RPMI8226 (cell line): ENCODE measurements around the gene CRIM1.

ENCODE experiments used
- DNase-seq: peaks from one replicate; pipeline ENCODE4 v3.0.0-alpha.2; 2015

The CRIM1 gene

GRCh38 chr2:36427790-36428243 lies 72.2 kb downstream of the CRIM1 start:
- DNase-seq, result no peak

DNA sequence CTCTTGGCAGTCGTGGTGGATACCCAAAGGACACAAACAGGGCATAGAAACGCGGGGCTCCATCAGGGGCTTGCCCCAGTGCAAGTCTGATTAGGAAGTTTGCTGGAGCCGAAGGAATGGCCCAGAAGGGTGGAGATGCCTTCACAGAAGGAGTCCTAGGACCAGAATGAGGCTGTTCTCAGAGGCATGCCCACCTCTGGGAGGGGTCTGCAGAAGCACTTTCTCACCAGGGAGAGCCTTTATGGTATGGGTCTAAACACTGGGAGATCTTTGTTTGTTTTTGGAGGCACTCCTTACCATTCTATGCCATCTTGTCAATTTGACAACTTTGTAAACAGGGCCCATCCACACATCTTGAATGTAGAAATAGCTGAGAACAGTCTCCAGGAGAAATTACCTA lies 75.0 kb downstream of the CRIM1 start:
- no peak for DNase-seq

DNA sequence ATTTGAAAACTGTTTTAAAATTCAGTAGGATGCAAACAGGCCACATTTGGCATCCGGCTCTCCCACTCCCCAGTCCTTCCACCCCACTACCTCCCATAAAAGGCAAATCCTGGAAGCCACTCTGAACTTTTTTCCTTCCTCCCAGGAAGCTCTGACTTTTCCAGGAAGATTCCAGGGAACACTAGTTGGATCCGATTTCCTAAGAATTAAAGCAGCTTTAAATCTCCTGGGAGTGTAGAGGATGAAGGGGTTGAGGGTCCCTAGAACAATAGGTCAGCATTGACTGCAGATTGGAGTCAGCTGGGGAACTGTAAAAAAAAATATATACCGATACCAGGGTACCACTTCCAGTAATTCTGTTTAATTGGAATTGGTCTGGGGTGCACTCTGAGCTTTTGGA lies 76.9 kb downstream of the CRIM1 start:
- DNase-seq, result no peak

GRCh38 chr2:36433311-36434217 lies 78.0 kb downstream of the CRIM1 start:
- DNase-seq, result no peak

DNA sequence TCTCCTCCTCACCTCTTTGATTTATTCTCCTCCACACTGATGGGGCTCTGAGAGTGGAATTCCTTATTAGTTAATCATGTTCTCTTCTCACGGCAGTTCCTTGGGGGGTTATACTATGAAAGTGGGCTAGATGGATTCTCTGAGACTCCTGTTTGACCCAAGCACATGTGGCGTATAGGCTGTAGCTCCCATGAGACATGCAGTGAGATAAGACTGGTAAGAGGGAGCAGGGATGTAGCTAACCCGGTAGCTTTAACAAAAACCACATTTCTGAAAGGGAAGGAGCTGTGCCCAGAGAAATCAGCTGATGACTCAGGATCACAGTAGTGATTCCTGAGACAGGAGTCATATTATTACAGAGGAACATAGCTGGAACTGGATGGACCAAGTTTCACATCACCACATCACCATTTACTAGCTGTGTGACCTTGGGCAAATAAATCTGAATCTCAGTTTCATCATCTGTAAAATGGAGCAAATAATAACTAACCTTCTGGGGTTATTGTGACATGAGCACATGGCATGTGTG lies 82.9 kb downstream of the CRIM1 start:
- DNase-seq, result no peak

DNA sequence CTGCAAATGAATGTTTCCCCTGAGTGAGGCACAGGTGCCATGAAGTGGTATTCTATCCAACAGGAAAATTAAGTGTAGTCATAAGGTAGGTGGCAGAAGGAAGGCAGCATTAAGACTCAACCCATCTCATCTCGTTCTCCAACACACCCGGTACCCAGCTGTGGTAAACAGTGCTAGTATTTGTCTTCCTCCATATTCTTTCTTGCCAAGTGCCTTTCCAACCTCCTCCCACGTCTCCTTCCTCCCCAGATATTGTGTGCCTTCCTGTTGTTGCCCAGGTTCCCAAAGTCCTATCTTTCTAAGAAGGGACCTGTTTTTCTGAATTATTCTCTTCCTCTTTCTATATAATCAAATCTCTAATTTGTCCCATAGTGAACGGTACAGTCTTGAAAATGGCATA lies 83.5 kb downstream of the CRIM1 start:
- no peak for DNase-seq

DNA sequence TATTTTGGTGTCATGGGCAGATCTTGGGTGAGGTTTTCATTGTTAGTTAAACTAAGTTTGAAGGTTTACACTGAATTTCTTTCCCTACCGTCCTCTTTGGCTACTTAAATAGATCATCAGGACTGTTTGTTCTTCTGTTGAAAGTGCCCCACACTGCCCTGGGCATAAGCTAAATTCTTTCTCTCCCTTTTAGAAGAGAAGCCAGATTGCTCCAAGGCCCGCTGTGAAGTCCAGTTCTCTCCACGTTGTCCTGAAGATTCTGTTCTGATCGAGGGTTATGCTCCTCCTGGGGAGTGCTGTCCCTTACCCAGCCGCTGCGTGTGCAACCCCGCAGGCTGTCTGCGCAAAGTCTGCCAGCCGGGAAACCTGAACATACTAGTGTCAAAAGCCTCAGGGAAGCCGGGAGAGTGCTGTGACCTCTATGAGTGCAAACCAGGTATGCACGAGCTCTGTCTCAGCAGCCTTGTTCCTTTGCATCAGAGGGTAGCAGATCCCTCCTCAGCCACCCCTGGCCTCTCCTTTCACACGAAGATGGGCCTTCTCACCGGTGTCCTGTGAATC lies 85.6 kb downstream of the CRIM1 start:
- DNase-seq, result no peak

DNA sequence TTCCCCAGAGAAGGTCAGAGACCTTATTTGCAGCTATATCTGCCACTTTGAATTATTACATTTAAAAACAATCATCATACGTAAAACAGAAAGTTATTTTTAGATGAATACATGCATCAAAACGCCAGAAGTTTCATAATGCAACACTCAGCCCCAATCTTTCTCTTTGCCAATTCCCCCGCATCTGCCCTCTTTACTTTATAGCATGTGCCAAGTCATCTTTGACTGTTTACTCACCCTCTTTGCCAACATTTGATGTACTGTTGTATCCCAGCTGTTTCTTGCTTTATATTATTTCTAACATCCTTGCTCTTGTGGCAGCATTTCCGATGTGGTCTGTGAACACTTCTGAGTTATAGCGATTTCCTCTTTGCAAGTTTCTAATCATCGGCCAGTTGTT lies 86.2 kb downstream of the CRIM1 start:
- no peak for DNase-seq

GRCh38 chr2:36444216-36444936 lies 88.8 kb downstream of the CRIM1 start:
- no peak for DNase-seq

- DNase-seq, result no peak
Measured at GRCh38 chr2:36445185-36445866, 89.7 kb downstream of the CRIM1 start.

GRCh38 chr2:36446294-36446693 lies 90.7 kb downstream of the CRIM1 start:
- DNase-seq, result no peak

DNA sequence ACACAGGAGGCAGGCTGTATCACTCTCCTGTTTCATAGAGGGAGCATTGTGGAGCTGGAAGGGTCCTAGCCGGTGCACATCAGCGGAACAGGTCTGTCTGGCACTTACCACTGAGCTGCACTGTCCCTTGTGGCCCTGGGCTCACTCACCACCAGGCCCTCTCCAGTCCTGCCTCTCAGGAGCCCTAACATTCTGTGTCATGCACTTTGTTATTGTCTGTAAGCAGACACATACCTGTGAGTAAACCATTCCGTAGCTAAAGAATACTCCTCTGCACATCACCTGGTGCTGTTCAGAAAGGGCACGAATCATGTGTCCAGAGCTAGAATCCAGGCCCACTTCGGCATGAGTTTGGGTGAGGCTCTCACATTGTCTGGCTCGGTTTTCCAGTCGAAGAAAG lies 93.6 kb downstream of the CRIM1 start:
- DNase-seq, result no peak

DNA sequence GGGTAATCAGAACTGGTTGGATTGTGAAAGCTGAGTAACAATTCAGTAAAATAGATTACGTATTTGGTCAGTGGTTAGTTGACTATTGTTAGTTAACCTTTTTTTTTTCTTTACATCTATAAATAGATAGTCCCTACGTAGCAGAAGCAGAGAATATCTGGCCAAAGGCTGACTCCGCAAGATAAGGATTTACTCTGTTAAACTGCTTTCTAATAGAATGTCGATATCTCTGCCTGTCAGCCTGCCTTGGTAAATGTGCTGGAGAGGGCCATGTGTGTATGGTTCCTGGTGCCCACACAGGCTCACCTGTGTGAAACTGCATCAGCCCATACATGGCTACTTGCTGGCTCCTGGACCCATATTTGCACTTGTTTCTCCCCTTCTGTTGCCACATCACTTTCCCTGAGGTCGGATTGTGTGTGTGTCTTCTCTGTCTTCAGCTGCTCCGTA lies 94.4 kb downstream of the CRIM1 start:
- DNase-seq, result no peak

DNA sequence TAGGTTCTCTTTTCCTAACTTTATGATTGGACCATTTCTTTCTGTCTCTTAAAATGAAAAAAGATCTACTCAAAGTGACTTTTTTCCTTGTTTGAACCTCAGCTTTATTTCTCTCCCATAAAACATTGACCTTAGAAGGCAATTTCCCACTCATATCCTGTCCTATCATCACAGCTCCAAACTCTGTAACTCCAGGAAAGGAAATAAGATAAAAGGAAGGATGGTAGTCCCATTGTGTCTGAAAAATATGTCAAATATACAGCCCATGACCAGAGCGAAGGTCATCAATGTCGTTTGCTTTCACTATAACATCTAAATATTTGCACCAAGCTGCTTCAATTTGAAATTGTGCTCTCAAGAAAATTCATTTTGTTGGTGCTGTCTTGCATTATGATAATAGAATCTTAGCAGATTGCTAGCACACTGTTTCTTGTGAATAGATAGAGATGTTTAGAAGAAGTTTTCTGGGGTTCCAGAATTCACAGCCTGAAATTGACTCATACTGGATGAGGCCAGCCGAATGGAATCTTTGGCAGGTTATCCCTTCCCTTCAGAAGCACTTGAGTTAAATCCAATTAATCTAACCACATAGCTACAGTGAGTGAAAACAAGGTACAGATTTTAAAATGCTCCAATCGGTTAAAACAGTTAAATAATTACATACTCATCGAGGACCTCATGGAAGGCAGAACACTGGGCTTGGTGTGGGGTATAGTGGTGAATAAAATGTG lies 95.1 kb downstream of the CRIM1 start:
- no peak for DNase-seq

DNA sequence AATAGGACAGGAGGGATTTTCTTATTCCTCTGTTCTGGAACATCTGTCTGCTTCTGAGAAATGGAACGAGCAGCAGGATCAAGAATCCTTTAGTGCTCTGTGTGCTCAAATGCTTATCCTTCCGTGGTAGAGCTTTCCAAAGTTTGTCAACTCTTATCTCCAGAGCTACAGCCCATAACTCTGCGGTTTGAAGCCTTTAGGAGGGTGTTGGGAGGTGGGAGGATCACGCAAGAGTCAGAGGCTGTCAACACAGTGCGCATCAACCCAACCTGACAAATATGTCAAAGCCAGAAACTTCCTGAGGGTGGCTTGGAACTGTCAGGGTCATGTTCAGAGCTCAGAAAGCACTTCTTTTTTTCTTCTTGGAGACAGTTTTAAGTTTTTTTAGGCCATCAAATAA lies 95.9 kb downstream of the CRIM1 start:
- no peak for DNase-seq

DNA sequence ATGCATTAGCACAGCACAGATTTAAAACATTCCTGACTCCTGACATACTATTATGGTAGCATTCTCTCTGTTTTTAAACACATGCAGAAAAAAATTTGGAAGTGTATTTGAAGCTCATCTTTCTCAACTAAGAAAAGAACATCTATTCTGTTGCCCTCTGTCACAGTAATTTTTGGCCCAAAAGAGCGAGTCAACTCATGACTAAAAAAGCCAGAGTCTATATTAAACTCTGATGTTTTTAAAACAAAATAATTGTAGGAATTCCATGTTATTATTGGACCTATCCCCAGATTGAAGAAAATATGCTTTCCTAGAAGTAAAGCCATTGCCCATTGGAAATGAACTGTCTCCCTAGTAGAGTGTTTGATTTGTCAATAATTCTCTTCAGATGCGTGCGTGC lies 96.7 kb downstream of the CRIM1 start:
- DNase-seq, result no peak

GRCh38 chr2:36453652-36454051 lies 98.1 kb downstream of the CRIM1 start:
- no peak for DNase-seq

- DNase-seq, result no peak
Measured at GRCh38 chr2:36455011-36455410, 99.4 kb downstream of the CRIM1 start.

- DNase-seq, result no peak
Measured at GRCh38 chr2:36455788-36456187, 100.2 kb downstream of the CRIM1 start.

GRCh38 chr2:36456227-36457175 lies 100.9 kb downstream of the CRIM1 start:
- DNase-seq, result no peak

DNA sequence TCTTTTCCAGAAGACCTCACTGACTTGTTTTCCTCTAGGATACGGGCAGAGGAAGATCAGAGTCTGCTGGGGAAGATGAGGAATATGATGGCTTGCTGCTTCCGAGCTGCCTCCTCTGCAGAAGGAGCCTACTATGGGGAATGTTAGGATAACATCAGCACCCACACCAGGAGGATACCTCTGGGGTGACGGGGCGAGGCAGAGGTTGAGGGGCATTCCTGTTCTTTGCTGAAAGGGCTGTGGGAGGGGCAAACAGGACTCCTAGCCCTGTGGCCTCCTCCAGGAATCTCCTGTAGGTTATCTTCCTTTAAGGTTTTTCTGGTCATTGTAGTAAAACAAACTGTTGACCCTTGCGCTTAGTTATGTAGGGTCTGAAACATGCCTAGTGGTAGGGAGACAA lies 102.5 kb downstream of the CRIM1 start:
- no peak for DNase-seq
